AG09319 (cell line): Measurements from ENCODE around the gene AMN1.

Experiments used
- DNase-seq: peaks from one replicate; pipeline ENCODE4 v3.0.0-alpha.2; 2010; ENCODE audit warnings: low read depth; ENCODE audit errors: extremely low read depth
- CTCF ChIP-seq: IDR thresholded peaks from 2 replicates; pipeline ENCODE4 v1.5.1; 2011; ENCODE audit warnings: low read depth, mild to moderate bottlenecking, inconsistent platforms, low read length, moderate library complexity

AMN1 gene

GRCh38 chr12:31728917-31729640, at the start of gene AMN1:
Gene AMN1 (minus strand): TSS chr12:31729021. CDS start chr12:31729008, 13 bp downstream.
- no peak for TF ChIP-seq CTCF
- DNase-seq: peak; percentile 98

DNA sequence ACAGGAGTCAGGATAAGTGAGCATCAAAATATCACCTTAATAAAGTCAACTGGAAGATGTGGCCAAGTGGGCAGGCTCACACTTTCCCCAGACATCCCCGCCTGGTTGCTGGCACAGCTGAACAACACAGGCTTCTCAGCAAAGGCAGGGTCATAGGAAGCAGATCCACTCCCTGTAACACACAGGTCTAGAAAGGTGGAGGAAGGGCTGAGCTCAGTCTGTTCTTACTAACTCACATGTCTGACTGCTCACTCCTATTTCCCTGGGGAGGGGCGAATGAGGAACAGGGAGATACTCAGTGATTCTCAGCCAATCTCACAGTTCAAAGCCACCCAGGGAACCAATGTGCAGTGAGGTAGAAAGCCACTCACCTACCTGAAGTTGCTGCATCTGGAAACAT, 45.0 kb upstream of the AMN1 start:
- DNase-seq: no peak
- no peak for TF ChIP-seq CTCF

DNA sequence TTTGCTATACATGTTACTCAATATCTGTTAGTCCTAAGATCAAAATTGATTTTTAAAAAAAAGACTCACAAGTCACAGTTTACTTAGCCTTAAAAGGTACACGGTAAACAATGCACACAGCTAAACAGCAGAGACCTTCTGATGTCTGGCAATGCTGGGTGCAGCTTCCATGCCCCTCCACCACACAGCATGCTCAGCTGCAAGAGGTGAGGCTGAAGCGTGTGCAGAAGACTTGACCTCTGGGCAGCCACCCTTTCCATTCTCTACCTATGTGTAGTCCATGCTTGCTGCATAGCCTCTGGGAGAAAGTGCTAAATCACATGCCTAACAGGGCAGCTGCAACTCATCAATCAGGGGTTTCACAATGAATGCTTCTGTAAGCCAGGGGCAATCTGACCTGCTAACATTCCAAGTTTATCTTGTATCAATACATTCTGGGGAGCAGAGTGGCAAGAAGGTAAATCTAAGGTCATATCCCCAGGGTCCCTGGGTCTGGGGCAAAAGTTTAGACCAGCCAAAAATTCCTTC, 44.5 kb upstream of the AMN1 start:
- no peak for DNase-seq
- TF ChIP-seq CTCF: no peak

DNA sequence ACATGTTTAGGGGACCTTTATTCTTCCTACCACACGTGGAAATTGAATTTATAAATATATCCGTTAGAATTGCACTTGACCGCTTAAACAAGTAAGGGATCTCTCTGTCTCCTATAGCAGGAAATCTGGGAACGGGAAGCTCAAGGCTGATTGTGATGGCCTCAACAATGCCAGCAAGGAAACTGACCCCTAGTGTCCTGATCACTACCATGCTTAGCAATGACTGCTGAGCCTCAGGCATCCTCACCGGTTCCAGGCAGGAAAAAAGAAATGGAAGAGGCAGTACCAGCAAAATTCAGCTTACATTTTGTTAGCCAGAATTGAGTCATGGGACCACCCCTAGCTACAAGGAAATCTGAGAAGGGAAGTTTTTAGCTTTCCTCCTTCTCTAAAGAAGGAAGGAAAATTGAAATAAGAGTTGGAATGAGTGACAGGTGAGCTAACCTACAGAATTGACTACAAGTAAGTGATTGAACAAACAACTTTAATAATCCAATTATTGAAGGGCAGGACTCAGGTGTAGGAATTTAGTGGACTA, 43.9 kb upstream of the AMN1 start:
- no peak for TF ChIP-seq CTCF
- DNase-seq: no peak

DNA sequence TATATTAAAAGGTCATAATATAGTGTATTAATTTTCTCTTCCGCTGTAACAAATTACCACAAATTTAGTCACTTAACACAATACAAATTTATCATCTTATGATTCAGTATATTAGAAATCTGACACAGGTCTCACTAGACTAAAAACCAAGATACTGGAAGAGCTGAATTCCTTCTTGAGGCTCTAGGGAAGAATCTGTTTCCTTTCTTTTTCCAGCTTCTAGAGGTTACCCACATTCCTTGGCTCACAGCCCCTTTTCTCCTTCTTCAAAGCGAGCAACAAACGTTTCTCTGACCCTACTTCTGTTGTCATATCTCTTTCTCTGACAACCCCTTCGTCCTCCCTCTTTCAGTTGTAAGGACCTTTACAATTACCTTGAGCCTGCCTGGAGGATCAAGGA, 43.4 kb upstream of the AMN1 start:
- DNase-seq: no peak
- TF ChIP-seq CTCF: no peak

- no peak for TF ChIP-seq CTCF
- DNase-seq: no peak
These were observed 39.2 kb upstream of the AMN1 start for GRCh38 chr12:31768046-31768445.

DNA sequence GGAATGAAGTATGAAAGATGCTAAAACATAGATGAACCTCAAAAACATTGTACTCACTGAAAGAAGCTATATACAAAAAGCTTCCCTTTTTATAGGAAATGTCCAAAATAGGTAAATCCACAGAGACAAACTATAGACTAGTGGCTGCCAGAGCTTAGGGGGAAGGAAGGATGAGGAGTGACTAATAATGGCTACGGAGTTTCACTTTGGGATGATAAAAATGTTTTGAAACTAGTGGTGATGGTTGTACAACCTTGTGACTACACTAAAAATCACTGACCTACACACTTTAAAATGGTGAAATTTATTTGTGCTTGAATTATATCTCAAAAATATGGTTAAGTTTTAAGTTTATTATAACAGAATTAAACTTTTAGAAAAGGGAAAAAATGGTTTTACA, 37.1 kb upstream of the AMN1 start:
- DNase-seq: no peak
- TF ChIP-seq CTCF: no peak
